ENCODE measurements around the gene GSDME. TPM values are rescaled to one million over a fixed set of nuclear protein-coding genes. Genes with fewer than 3 reads are reported as not detected.

The GSDME gene
- total RNA-seq, 1 donor from 2014 or later: 9.3 TPM

GRCh38 chr7:24668927-24669635 lies 88.2 kb downstream of the GSDME start:
- Mint-ChIP-seq H3K9me3 (peaks cover 15% of the 10 kb centered on the region), H3K4me3 (no peak overlapping the region)

GRCh38 chr7:24665564-24666294 lies 91.5 kb downstream of the GSDME start:
- peak in 1 of 2 experiments; percentile 46 for DNase-seq (ENCODE audit: low spot score in 2 of 2, unreplicated experiment in 2 of 2)
- Mint-ChIP-seq H3K9me3 (peaks cover 4% of the 10 kb centered on the region), H3K4me3 (no peak overlapping the region), H3K36me3 (no peaks in the 10 kb centered on the region), H3K27me3 (ENCODE audit: low read depth) (no peaks in the 10 kb centered on the region), H3K27ac (no peak overlapping the region), H3K4me1 (peaks cover 15% of the 10 kb centered on the region)
- peak; percentile 66 for TF ChIP-seq CTCF (IDR thresholded peaks at IDR 0.05; ENCODE audit: unreplicated experiment)

More at GRCh38 chr7:24668927-24669635, 88.2 kb downstream of the GSDME start:
- Mint-ChIP-seq H3K27ac (no peak overlapping the region), H3K4me1 (peaks cover 15% of the 10 kb centered on the region), H3K36me3 (peaks cover 5% of the 10 kb centered on the region), H3K27me3 (ENCODE audit: low read depth) (no peaks in the 10 kb centered on the region)
- DNase-seq (ENCODE audit: low spot score in 2 of 2, unreplicated experiment in 2 of 2): no peak
- TF ChIP-seq CTCF (IDR thresholded peaks at IDR 0.05; ENCODE audit: unreplicated experiment): no peak

GRCh38 chr7:24660546-24660945 lies 96.7 kb downstream of the GSDME start:
- no peaks in the 10 kb centered on the region for H3K27me3 Mint-ChIP-seq (ENCODE audit: low read depth)
- peaks cover 3% of the 10 kb centered on the region for H3K4me1 Mint-ChIP-seq
- peaks cover 15% of the 10 kb centered on the region for H3K9me3 Mint-ChIP-seq
- H3K27ac Mint-ChIP-seq: no peak overlapping the region
- H3K4me3 Mint-ChIP-seq: no peak overlapping the region
- H3K36me3 Mint-ChIP-seq: peaks cover 10% of the 10 kb centered on the region
- no peak for TF ChIP-seq CTCF (IDR thresholded peaks at IDR 0.05; ENCODE audit: unreplicated experiment)
- DNase-seq (ENCODE audit: low spot score in 2 of 2, unreplicated experiment in 2 of 2): no peak

- peaks cover 15% of the 10 kb centered on the region for H3K9me3 Mint-ChIP-seq
- DNase-seq (ENCODE audit: low spot score in 2 of 2, unreplicated experiment in 2 of 2): no peak
These were observed 97.8 kb downstream of the GSDME start for GRCh38 chr7:24659505-24659904.

GRCh38 chr7:24657980-24658379 lies 99.3 kb downstream of the GSDME start:
- Mint-ChIP-seq H3K27me3 (ENCODE audit: low read depth) (no peaks in the 10 kb centered on the region), H3K36me3 (peaks cover 10% of the 10 kb centered on the region), H3K4me3 (no peak overlapping the region), H3K9me3 (peaks cover 15% of the 10 kb centered on the region), H3K4me1 (no peaks in the 10 kb centered on the region), H3K27ac (no peak overlapping the region)
- no peak for TF ChIP-seq CTCF (IDR thresholded peaks at IDR 0.05; ENCODE audit: unreplicated experiment)
- DNase-seq (ENCODE audit: low spot score in 2 of 2, unreplicated experiment in 2 of 2): no peak

More at GRCh38 chr7:24659505-24659904, 97.8 kb downstream of the GSDME start:
- no peak for TF ChIP-seq CTCF (IDR thresholded peaks at IDR 0.05; ENCODE audit: unreplicated experiment)
- Mint-ChIP-seq H3K4me1 (no peaks in the 10 kb centered on the region), H3K4me3 (no peak overlapping the region), H3K36me3 (peaks cover 10% of the 10 kb centered on the region), H3K27me3 (ENCODE audit: low read depth) (no peaks in the 10 kb centered on the region), H3K27ac (no peak overlapping the region)
